ENCODE data around the gene EXD1. TPM values are rescaled to one million over a fixed set of nuclear protein-coding genes. Genes with fewer than 3 reads are reported as not detected.

The EXD1 gene
- total and polyA plus RNA-seq, 2 of the 13 experiments (the other 11 are each of a cell fraction or from before 2014, with no cell fraction given): not detected

- TF ChIP-seq, protein P1, sequence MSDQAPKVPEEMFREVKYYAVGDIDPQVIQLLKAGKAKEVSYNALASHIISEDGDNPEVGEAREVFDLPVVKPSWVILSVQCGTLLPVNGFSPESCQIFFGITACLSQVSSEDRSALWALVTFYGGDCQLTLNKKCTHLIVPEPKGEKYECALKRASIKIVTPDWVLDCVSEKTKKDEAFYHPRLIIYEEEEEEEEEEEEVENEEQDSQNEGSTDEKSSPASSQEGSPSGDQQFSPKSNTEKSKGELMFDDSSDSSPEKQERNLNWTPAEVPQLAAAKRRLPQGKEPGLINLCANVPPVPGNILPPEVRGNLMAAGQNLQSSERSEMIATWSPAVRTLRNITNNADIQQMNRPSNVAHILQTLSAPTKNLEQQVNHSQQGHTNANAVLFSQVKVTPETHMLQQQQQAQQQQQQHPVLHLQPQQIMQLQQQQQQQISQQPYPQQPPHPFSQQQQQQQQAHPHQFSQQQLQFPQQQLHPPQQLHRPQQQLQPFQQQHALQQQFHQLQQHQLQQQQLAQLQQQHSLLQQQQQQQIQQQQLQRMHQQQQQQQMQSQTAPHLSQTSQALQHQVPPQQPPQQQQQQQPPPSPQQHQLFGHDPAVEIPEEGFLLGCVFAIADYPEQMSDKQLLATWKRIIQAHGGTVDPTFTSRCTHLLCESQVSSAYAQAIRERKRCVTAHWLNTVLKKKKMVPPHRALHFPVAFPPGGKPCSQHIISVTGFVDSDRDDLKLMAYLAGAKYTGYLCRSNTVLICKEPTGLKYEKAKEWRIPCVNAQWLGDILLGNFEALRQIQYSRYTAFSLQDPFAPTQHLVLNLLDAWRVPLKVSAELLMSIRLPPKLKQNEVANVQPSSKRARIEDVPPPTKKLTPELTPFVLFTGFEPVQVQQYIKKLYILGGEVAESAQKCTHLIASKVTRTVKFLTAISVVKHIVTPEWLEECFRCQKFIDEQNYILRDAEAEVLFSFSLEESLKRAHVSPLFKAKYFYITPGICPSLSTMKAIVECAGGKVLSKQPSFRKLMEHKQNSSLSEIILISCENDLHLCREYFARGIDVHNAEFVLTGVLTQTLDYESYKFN (CRISPR knock-in tag; conservative IDR thresholded peaks at IDR 0.05): no peak
- TF ChIP-seq ZNF678 (CRISPR knock-in tag; IDR thresholded peaks at IDR 0.05): 0 out of 2 replicates have a peak, but pooled peaks have one; percentile 13
- no peak for TF ChIP-seq ZMAT5 (CRISPR knock-in tag; IDR thresholded peaks at IDR 0.05; ENCODE audit: borderline replicate concordance, low read depth)
- no peak for TF ChIP-seq AGO1 (IDR thresholded peaks at IDR 0.05; ENCODE audit: low read depth, low read length, poor library complexity, severe bottlenecking)
- TF ChIP-seq ETS1 (CRISPR knock-in tag; IDR thresholded peaks at IDR 0.05): no peak
- TF ChIP-seq DZIP1 (CRISPR knock-in tag; IDR thresholded peaks at IDR 0.05): no peak
- TF ChIP-seq NFATC3 (CRISPR knock-in tag; IDR thresholded peaks at IDR 0.05): peak; percentile 8; the same call in 1 of the 2 replicates
- TF ChIP-seq FLYWCH1 (CRISPR knock-in tag; IDR thresholded peaks at IDR 0.05): no peak
- TF ChIP-seq RAD51 (IDR thresholded peaks at IDR 0.05; ENCODE audit: borderline replicate concordance): no peak
- TF ChIP-seq ZNF772 (CRISPR knock-in tag; IDR thresholded peaks at IDR 0.05): no peak
- no peak for TF ChIP-seq ZSCAN21 (CRISPR knock-in tag; IDR thresholded peaks at IDR 0.05; ENCODE audit: borderline replicate concordance)
- no peak for TF ChIP-seq ZNF17 (CRISPR knock-in tag; IDR thresholded peaks at IDR 0.05)
- no peak for TF ChIP-seq RARG (CRISPR knock-in tag; IDR thresholded peaks at IDR 0.05; ENCODE audit: low read depth)
- TF ChIP-seq ZNF430 (CRISPR knock-in tag; IDR thresholded peaks at IDR 0.05): no peak
- TF ChIP-seq EEA1 (CRISPR knock-in tag; IDR thresholded peaks at IDR 0.05; ENCODE audit: borderline replicate concordance): no peak
- no peak for TF ChIP-seq ZNF782 (CRISPR knock-in tag; IDR thresholded peaks at IDR 0.05; ENCODE audit: borderline replicate concordance)
- TF ChIP-seq ZNF761 (CRISPR knock-in tag; conservative IDR thresholded peaks at IDR 0.05): 0 out of 2 replicates have a peak, but pooled peaks have one; percentile 4
- no peak for TF ChIP-seq PLSCR1 (CRISPR knock-in tag; IDR thresholded peaks at IDR 0.05; ENCODE audit: borderline replicate concordance)
- TF ChIP-seq SAP130 (CRISPR knock-in tag; IDR thresholded peaks at IDR 0.05; ENCODE audit: low read depth): no peak
- TF ChIP-seq TOPORS (CRISPR knock-in tag; IDR thresholded peaks at IDR 0.05): no peak
- TF ChIP-seq SIX4 (CRISPR knock-in tag; IDR thresholded peaks at IDR 0.05): no peak
Observed at GRCh38 chr15:41231422-41232226, 1.1 kb upstream of the EXD1 start (continued).

All from HepG2 (cell line).